Cardiac fibroblast (primary cell): ENCODE results near the gene RAPGEF1.

ENCODE experiments used
- DNase-seq, 2 donors: peaks; one replicate each; pipeline versions ENCODE4 v3.0.0 to v3.0.0-alpha.2; 2010; ENCODE audit warnings: low read depth in 2 of 2
- H3K4me3 ChIP-seq, 2 donors: replicated peaks in 1 of 2; 1 replicate in 1 of 2; 2 replicates in 1 of 2; pipeline ENCODE4 v1.5.1; 2011; ENCODE audit warnings: low read depth in 2 of 2, low read length in 2 of 2, mild to moderate bottlenecking in 2 of 2, moderate library complexity in 1 of 2
- TF ChIP-seq, protein P1 (sequence below): IDR thresholded peaks from one replicate; pipeline ENCODE4 v1.5.1; 2011; ENCODE audit warnings: low read depth, mild to moderate bottlenecking, low read length, inconsistent platforms

The RAPGEF1 gene

DNA sequence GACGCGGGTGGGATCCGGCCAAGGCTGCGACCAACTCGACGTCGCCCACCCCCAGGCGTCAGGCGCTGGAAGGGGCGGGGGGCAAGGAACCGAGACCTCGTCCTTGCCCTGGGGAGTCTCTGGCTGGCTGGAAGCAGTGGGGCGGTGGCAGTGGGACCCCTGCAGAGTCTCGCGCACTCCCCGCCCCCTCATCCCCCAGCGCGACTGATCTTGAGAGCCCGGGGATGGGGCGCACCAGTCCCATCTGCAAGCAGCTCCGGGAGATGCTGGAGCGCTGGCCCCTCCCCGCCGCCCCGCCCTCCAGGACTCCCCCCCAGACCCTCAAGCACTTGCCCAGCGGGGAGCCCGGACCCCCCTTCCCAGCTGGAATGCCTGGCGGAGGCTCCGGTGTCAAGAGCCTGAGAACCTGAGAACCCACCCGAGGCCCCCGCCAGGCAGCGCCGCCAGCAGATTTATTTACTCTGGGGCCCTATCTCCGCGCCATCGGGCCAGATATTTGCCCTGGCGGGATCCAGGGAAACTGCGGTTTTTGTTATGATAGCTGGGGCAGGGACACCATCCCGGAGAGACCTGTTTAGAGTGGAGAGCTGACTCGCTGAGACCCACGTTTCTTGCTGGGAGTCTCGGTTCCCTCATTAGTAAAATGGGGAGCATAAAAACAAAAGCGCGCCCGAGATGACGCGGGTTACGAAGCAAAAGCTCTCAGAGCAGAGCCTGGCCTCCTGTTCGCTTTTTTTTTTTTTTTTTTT, 193.4 kb downstream of the RAPGEF1 start:
- DNase-seq: no peak
- TF ChIP-seq, protein P1, sequence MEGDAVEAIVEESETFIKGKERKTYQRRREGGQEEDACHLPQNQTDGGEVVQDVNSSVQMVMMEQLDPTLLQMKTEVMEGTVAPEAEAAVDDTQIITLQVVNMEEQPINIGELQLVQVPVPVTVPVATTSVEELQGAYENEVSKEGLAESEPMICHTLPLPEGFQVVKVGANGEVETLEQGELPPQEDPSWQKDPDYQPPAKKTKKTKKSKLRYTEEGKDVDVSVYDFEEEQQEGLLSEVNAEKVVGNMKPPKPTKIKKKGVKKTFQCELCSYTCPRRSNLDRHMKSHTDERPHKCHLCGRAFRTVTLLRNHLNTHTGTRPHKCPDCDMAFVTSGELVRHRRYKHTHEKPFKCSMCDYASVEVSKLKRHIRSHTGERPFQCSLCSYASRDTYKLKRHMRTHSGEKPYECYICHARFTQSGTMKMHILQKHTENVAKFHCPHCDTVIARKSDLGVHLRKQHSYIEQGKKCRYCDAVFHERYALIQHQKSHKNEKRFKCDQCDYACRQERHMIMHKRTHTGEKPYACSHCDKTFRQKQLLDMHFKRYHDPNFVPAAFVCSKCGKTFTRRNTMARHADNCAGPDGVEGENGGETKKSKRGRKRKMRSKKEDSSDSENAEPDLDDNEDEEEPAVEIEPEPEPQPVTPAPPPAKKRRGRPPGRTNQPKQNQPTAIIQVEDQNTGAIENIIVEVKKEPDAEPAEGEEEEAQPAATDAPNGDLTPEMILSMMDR: peak; percentile 1
- H3K4me3 ChIP-seq: peak overlapping the region; percentile 19 to 32

DNA sequence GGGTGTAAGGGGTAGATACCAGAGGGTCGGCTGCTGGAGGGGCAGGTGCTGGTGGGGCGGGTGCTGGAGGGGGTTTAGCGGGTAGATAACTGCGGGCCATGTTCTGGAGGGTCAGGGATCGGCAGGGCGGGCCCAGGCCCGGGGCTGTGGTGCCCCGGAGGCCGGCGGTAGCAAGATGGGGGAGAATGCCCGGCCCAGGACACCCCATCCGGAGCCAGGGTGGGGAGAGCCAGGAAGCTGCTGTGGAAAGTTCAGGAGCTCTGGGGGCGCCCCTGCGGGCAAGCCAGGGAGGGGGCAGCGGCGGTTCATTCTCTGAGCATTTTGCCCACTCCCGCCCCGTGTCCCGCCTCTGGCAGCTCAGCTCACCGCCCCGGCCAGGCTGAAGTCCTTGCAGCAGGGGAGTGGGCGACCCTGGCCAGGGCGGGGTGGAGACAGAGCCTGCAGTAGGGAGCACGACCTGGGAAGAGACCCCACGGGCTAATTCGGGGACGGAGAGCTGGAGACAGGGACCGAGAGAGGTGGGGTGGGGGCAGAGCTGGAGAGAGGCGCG, 194.0 kb downstream of the RAPGEF1 start:
- no peak for DNase-seq
- no peak overlapping the region for H3K4me3 ChIP-seq
- TF ChIP-seq, protein P1: no peak

DNA sequence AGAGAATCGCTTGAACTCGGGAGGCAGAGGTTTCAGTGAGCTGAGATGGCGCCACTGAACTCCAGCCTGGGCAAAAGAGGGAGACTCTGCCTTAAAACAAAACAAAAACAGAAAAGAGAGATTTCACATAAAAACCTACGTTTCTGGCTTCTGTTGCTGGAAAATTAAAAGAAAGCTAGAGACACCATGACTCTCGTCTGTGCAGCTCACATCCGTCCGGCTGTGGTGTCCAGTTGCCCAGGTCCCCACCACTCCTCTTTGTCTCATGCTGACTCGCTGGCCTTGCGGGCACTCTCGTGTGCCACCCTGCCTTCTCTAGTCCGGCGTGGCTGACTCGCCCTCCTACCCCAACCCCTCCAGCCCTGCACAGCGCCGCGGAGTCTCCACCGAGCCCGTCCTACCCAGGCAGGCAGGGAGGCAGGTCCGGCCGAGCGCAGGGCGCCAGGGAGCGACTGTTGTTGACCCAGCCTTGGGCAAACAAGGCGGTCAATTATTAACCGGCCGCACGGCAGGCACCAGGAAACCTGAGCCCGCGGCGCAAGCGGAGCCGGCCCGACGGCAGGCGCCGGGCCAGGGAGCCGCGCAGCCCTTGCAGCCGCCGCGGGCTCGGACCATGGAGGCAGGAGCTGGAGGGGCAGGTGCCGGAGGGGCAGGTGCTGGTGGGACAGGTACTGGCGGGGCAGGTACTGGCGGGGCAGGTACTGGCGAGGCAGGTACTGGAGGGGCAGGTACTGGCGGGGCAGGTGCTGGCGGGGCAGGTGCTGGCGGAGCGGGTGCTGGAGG, 194.7 kb downstream of the RAPGEF1 start, which contains the start of gene PRRT1B:
PRRT1B (plus strand) TSS at position 521 of the 783 bp plus-strand sequence; CDS start at position 614, 93 bp downstream.
- DNase-seq: no peak
- H3K4me3 ChIP-seq: no peak within 1 kb of the TSS
- TF ChIP-seq, protein P1: no peak

DNA sequence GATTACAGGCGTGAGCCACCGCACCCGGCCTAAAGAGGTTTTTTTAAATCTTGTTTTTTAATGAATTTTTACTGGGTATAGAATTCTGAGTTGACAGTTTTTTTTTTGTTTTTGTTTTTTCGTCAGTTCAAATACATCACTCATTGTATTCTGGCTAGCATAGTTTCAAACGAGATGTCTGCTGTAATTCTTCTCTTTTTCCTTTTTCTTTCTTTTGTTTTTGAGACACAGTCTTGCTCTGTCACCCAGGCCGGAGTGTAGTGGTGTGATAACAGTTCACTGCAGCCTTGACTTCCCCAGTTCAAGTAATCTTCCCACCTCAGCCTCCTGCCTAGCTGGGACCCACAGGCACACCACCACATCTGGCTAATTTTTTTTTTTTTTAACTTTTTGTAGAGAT, 196.7 kb downstream of the RAPGEF1 start:
- no peak overlapping the region for H3K4me3 ChIP-seq
- TF ChIP-seq, protein P1: no peak
- DNase-seq: no peak

DNA sequence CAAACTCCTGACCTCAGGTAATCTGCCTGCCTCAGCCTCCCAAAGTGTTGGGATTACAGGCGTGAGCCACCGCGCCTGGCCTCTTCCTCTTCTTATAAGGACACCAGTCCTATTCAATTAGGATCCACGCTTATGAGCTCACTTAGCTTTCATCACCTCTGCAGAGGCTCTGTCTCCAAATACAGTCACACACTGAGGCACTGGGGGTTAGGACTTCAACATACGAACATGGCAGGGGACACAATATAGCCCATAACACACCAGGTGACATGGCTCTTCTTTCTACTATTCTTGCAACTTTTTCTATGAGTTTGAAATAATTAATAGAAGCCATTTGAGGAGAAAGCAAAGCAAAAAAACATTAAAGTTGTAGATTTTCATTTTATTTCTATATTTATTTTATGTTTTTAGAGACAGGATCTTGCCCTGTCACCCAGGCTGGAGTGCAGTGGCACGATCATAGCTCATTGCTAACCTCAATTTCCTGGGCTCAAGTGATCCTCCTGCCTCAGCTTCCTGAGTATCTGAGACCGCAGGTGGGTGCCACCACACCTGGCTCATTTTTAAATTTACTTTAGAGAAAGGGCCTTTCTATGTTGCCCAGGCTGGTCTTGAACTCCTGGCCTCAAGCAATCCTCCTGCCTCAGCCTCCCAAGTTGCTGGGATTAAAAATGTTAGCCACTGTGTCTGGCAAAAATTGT, 200.5 kb downstream of the RAPGEF1 start:
- TF ChIP-seq, protein P1: no peak
- DNase-seq: no peak
- H3K4me3 ChIP-seq: no peak overlapping the region

DNA sequence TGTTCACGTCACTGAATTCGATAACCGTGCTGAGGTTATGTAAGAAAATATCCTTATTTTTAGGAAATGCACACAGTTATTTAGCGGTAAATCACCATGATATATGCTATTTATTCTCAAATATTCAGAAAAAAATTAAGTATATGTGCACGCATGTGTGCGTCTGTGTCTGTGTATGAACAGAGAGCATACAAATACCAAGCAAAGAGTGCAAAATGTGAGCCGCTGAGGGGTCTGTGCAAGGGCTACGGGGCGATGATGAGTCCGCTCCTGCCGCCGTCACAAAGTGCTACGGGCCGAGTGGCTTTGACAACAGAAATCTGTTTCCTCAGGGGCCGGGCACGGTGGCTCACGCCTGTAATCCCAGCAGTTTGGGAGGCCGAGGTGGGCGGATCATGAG, 201.9 kb downstream of the RAPGEF1 start:
- H3K4me3 ChIP-seq: no peak overlapping the region
- TF ChIP-seq, protein P1: no peak
- no peak for DNase-seq
